Measurements from ENCODE around the gene TTYH3. TPM values are rescaled to one million over a fixed set of nuclear protein-coding genes. Genes with fewer than 3 reads are reported as not detected.

The TTYH3 gene
- total RNA-seq, 1 donor from 2014 or later, result 250 TPM

- Mint-ChIP-seq H3K4me3 (ENCODE audit: unreplicated experiment) (no peak overlapping the region), H3K36me3 (ENCODE audit: low read depth, unreplicated experiment) (no peaks in the 10 kb centered on the region), H3K27me3 (ENCODE audit: unreplicated experiment) (peaks cover 6% of the 10 kb centered on the region), H3K4me1 (ENCODE audit: unreplicated experiment) (peaks cover 5% of the 10 kb centered on the region), H3K9me3 (ENCODE audit: unreplicated experiment) (no peaks in the 10 kb centered on the region), H3K27ac (ENCODE audit: unreplicated experiment) (no peak overlapping the region)
- TF ChIP-seq, protein P1, sequence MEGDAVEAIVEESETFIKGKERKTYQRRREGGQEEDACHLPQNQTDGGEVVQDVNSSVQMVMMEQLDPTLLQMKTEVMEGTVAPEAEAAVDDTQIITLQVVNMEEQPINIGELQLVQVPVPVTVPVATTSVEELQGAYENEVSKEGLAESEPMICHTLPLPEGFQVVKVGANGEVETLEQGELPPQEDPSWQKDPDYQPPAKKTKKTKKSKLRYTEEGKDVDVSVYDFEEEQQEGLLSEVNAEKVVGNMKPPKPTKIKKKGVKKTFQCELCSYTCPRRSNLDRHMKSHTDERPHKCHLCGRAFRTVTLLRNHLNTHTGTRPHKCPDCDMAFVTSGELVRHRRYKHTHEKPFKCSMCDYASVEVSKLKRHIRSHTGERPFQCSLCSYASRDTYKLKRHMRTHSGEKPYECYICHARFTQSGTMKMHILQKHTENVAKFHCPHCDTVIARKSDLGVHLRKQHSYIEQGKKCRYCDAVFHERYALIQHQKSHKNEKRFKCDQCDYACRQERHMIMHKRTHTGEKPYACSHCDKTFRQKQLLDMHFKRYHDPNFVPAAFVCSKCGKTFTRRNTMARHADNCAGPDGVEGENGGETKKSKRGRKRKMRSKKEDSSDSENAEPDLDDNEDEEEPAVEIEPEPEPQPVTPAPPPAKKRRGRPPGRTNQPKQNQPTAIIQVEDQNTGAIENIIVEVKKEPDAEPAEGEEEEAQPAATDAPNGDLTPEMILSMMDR (IDR thresholded peaks at IDR 0.05; ENCODE audit: unreplicated experiment), result no peak
- no peak for DNase-seq (ENCODE audit: low spot score)
Observed at GRCh38 chr7:2617325-2617905, 14.4 kb upstream of the TTYH3 start.

DNA sequence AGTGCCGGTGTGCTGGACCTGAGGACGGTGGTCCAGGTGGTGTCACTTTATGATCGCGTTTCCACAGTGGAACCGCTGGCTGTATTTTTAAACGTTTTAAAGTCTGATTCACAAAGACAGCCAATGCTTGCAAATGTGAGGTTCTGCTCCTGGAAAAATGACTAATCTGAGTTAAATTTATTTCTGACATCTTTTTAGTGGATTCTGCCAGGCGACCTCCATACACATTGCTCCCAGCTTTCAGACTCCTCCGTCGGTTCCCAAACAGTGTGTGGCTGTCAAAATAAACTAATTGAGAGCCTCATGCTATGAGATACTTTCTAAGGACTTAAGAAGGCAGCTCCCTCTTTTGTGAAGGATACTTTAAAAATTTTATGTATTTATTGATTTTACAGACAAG lies 12.7 kb upstream of the TTYH3 start:
- no peak for DNase-seq (ENCODE audit: low spot score)
- TF ChIP-seq, protein P1 (IDR thresholded peaks at IDR 0.05; ENCODE audit: unreplicated experiment), result no peak
- Mint-ChIP-seq H3K27me3 (ENCODE audit: unreplicated experiment) (peaks cover 6% of the 10 kb centered on the region), H3K36me3 (ENCODE audit: low read depth, unreplicated experiment) (no peaks in the 10 kb centered on the region), H3K4me1 (ENCODE audit: unreplicated experiment) (peaks cover 5% of the 10 kb centered on the region), H3K27ac (ENCODE audit: unreplicated experiment) (no peak overlapping the region), H3K4me3 (ENCODE audit: unreplicated experiment) (no peak overlapping the region), H3K9me3 (ENCODE audit: unreplicated experiment) (no peaks in the 10 kb centered on the region)

GRCh38 chr7:2621061-2621828 lies 10.5 kb upstream of the TTYH3 start:
- peak; percentile 56 for DNase-seq (ENCODE audit: low spot score)

GRCh38 chr7:2621948-2622640 lies 9.7 kb upstream of the TTYH3 start:
- Mint-ChIP-seq H3K9me3 (ENCODE audit: unreplicated experiment) (no peaks in the 10 kb centered on the region), H3K4me1 (ENCODE audit: unreplicated experiment) (peaks cover 5% of the 10 kb centered on the region), H3K27me3 (ENCODE audit: unreplicated experiment) (peaks cover 6% of the 10 kb centered on the region), H3K27ac (ENCODE audit: unreplicated experiment) (no peak overlapping the region), H3K4me3 (ENCODE audit: unreplicated experiment) (no peak overlapping the region), H3K36me3 (ENCODE audit: low read depth, unreplicated experiment) (no peaks in the 10 kb centered on the region)
- DNase-seq (ENCODE audit: low spot score), result peak; percentile 47
- TF ChIP-seq, protein P1 (IDR thresholded peaks at IDR 0.05; ENCODE audit: unreplicated experiment), result no peak

More at GRCh38 chr7:2621061-2621828, 10.5 kb upstream of the TTYH3 start:
- TF ChIP-seq, protein P1 (IDR thresholded peaks at IDR 0.05; ENCODE audit: unreplicated experiment), result no peak
- peaks cover 6% of the 10 kb centered on the region for H3K27me3 Mint-ChIP-seq (ENCODE audit: unreplicated experiment)
- peak overlapping the region; percentile 52 for H3K27ac Mint-ChIP-seq (ENCODE audit: unreplicated experiment)
- H3K36me3 Mint-ChIP-seq (ENCODE audit: low read depth, unreplicated experiment), result no peaks in the 10 kb centered on the region
- H3K4me1 Mint-ChIP-seq (ENCODE audit: unreplicated experiment), result peaks cover 5% of the 10 kb centered on the region
- no peaks in the 10 kb centered on the region for H3K9me3 Mint-ChIP-seq (ENCODE audit: unreplicated experiment)
- H3K4me3 Mint-ChIP-seq (ENCODE audit: unreplicated experiment), result no peak overlapping the region

All from endothelial cell (in vitro differentiated cells).